HG03095 (cell line): Measurements from ENCODE around the gene SLC23A3.

ENCODE experiments used
- ATAC-seq: cut with Tn5 transposase; IDR thresholded peaks from one replicate; pipeline ENCODE4 v1.9.1; 2021; ENCODE audit warnings: moderate library complexity; ENCODE audit not compliant: unreplicated experiment

SLC23A3 gene

GRCh38 chr2:219116776-219117646, 52.8 kb downstream of the SLC23A3 start:
- ATAC-seq, result no peak

DNA sequence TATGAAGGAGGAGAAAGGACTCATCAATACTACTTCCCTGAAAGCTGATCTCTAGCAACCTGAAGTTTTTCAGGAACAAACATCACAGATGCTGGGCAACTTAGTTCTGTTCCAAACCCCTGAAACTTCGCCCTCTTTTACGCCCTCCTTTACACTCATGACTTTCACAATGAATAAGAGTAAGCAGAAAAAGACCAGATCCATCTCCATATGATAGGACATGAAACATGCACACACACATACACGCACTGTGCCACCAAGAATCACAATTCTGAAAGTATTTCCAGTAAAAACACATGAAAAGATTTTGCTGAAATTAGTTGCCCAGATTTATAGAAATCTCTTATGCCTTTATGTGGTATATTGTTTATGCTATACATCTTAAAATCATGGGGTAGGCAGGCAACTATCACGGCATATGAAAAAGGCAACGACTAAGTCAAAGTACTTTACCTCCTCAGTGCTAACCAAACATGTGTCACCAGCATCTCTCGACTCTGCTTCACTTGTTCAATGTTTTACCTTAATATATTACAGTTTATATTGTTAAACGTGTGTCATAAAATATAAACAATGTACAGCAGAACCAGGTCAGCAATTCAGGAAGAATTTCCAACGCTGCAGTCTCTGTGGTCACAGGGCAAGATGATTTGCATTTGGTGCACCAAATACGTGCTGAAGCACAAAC, 57.0 kb downstream of the SLC23A3 start:
- no peak for ATAC-seq

- ATAC-seq, result no peak
Observed at GRCh38 chr2:219112062-219112406, 57.8 kb downstream of the SLC23A3 start.
